ENCODE measurements around the gene SREBF2. TPM values are rescaled to one million over a fixed set of nuclear protein-coding genes. Genes with fewer than 3 reads are reported as not detected.

The SREBF2 gene
- total RNA-seq, 6 experiments from 2014 or later, result 29.3 to 42.1 (median 37.6) TPM

GRCh38 chr22:41911001-41911611 is 78.2 kb downstream of the SREBF2 start:
- DNase-seq, result no peak
- no peaks in the 10 kb centered on the region for H3K36me3 Mint-ChIP-seq (ENCODE audit: low read depth)
- no peak for TF ChIP-seq CTCF (IDR thresholded peaks at IDR 0.05)
- H3K27ac Mint-ChIP-seq, result no peak overlapping the region
- H3K4me1 Mint-ChIP-seq (ENCODE audit: low read depth), result peaks cover 8% of the 10 kb centered on the region; the same call in 1 of the 2 replicates
- H3K4me3 Mint-ChIP-seq, result no peak overlapping the region
- H3K27me3 Mint-ChIP-seq (ENCODE audit: insufficient read depth), result peaks cover 30% of the 10 kb centered on the region
- no peaks in the 10 kb centered on the region for H3K9me3 Mint-ChIP-seq

GRCh38 chr22:41912338-41913039 is 79.6 kb downstream of the SREBF2 start:
- Mint-ChIP-seq H3K27ac (no peak overlapping the region), H3K36me3 (ENCODE audit: low read depth) (no peaks in the 10 kb centered on the region), H3K4me1 (ENCODE audit: low read depth) (peaks cover 7% of the 10 kb centered on the region; the same call in 1 of the 2 replicates), H3K4me3 (no peak overlapping the region), H3K27me3 (ENCODE audit: insufficient read depth) (peaks cover 39% of the 10 kb centered on the region), H3K9me3 (no peaks in the 10 kb centered on the region)
- TF ChIP-seq CTCF (IDR thresholded peaks at IDR 0.05), result no peak
- no peak for DNase-seq

- Mint-ChIP-seq H3K4me3 (no peak overlapping the region), H3K27me3 (ENCODE audit: insufficient read depth) (peaks cover 39% of the 10 kb centered on the region), H3K27ac (no peak overlapping the region), H3K36me3 (ENCODE audit: low read depth) (no peaks in the 10 kb centered on the region), H3K4me1 (ENCODE audit: low read depth) (peaks cover 3% of the 10 kb centered on the region; the same call in 1 of the 2 replicates), H3K9me3 (no peaks in the 10 kb centered on the region)
- no peak for TF ChIP-seq CTCF (IDR thresholded peaks at IDR 0.05)
- DNase-seq, result no peak
Measured at GRCh38 chr22:41913040-41913719, 80.3 kb downstream of the SREBF2 start.

GRCh38 chr22:41913842-41914534 is 81.1 kb downstream of the SREBF2 start:
- Mint-ChIP-seq H3K4me1 (ENCODE audit: low read depth) (peaks cover 5% of the 10 kb centered on the region; the same call in 1 of the 2 replicates), H3K27ac (no peak overlapping the region), H3K9me3 (no peaks in the 10 kb centered on the region), H3K27me3 (ENCODE audit: insufficient read depth) (peaks cover 39% of the 10 kb centered on the region), H3K4me3 (no peak overlapping the region), H3K36me3 (ENCODE audit: low read depth) (no peaks in the 10 kb centered on the region)
- no peak for TF ChIP-seq CTCF (IDR thresholded peaks at IDR 0.05)
- DNase-seq, result no peak

- H3K9me3 Mint-ChIP-seq, result no peaks in the 10 kb centered on the region
- no peak overlapping the region for H3K4me3 Mint-ChIP-seq
- DNase-seq, result no peak
- H3K36me3 Mint-ChIP-seq (ENCODE audit: low read depth), result no peaks in the 10 kb centered on the region
- no peak for TF ChIP-seq CTCF (IDR thresholded peaks at IDR 0.05)
- no peak overlapping the region for H3K27ac Mint-ChIP-seq
- H3K27me3 Mint-ChIP-seq (ENCODE audit: insufficient read depth), result peaks cover 39% of the 10 kb centered on the region
- H3K4me1 Mint-ChIP-seq (ENCODE audit: low read depth), result peaks cover 5% of the 10 kb centered on the region; the same call in 1 of the 2 replicates
Measured at GRCh38 chr22:41914611-41915034, 81.7 kb downstream of the SREBF2 start.
